ENCODE data around the gene STK11. TPM values are rescaled to one million over a fixed set of nuclear protein-coding genes. Genes with fewer than 3 reads are reported as not detected.

Gene STK11
- total and polyA plus RNA-seq, 2 experiments from 2014 or later, result 4.6 to 64.1 TPM

GRCh38 chr19:1164684-1165531, 40.7 kb upstream of the STK11 start:
- peaks cover 80% of the 10 kb centered on the region for H3K79me2 ChIP-seq (ENCODE audit: insufficient read depth)
- peaks cover 10% of the 10 kb centered on the region for H3K4me1 ChIP-seq (ENCODE audit: insufficient read depth)
- H3K9me2 ChIP-seq (ENCODE audit: insufficient read depth), result no peaks in the 10 kb centered on the region
- DNase-seq, result no peak
- no peaks in the 10 kb centered on the region for H3K36me3 ChIP-seq (ENCODE audit: low read depth)
- no peak overlapping the region for H3K4me2 ChIP-seq (ENCODE audit: unreplicated experiment)
- no peak overlapping the region for H3K4me3 ChIP-seq
- no peak for TF ChIP-seq EZH2phosphoT487 (IDR thresholded peaks at IDR 0.05; ENCODE audit: insufficient read depth, low read depth)
- no peak for TF ChIP-seq EZH2 (IDR thresholded peaks at IDR 0.05; ENCODE audit: insufficient read depth, poor library complexity, severe bottlenecking)
- no peaks in the 10 kb centered on the region for H3F3A ChIP-seq (ENCODE audit: insufficient read depth)
- no peaks in the 10 kb centered on the region for H3K27me3 ChIP-seq (replicated peaks; ENCODE audit: insufficient read depth)
- H3K9me3 ChIP-seq (ENCODE audit: low read depth), result no peaks in the 10 kb centered on the region
- WGBS, 2 experiments (ENCODE audit: low coverage in 1 of 2, low lambda C conversion rate in 2 of 2, missing lambda C conversion rate in 2 of 2), result 80 to 82% methylated on average over 17 to 21 of the region's 21 CpGs
- no peak overlapping the region for H3K9ac ChIP-seq
- no peaks in the 10 kb centered on the region for H4K20me1 ChIP-seq (ENCODE audit: insufficient read depth)
- no peak overlapping the region for H3K27ac ChIP-seq
- in situ Hi-C loops (cut with MboI), result no loop called here
- H2AFZ ChIP-seq, result no peak overlapping the region

GRCh38 chr19:1166872-1167573, 38.6 kb upstream of the STK11 start:
- Histone ChIP-seq H3K4me1 (ENCODE audit: insufficient read depth) (peaks cover 22% of the 10 kb centered on the region), H3K4me3 (no peak overlapping the region)
- 94 to 97% methylated on average over 30 to 33 of the region's 33 CpGs for WGBS, 2 experiments (ENCODE audit: low coverage in 1 of 2, low lambda C conversion rate in 2 of 2, missing lambda C conversion rate in 2 of 2)

GRCh38 chr19:1167687-1168571, 37.6 kb upstream of the STK11 start:
- H3K4me1 ChIP-seq (ENCODE audit: insufficient read depth), result peaks cover 26% of the 10 kb centered on the region
- in situ Hi-C loops (cut with MboI), result no loop called here
- no peaks in the 10 kb centered on the region for H4K20me1 ChIP-seq (ENCODE audit: insufficient read depth)
- 89 to 91% methylated on average over 28 to 35 of the region's 35 CpGs for WGBS, 2 experiments (ENCODE audit: low coverage in 1 of 2, low lambda C conversion rate in 2 of 2, missing lambda C conversion rate in 2 of 2)
- no peak overlapping the region for H2AFZ ChIP-seq
- H3K4me3 ChIP-seq, result no peak overlapping the region
- TF ChIP-seq EZH2 (IDR thresholded peaks at IDR 0.05; ENCODE audit: insufficient read depth, poor library complexity, severe bottlenecking) (no peak), EZH2phosphoT487 (IDR thresholded peaks at IDR 0.05; ENCODE audit: insufficient read depth, low read depth) (no peak)
- H3K36me3 ChIP-seq (ENCODE audit: low read depth), result no peaks in the 10 kb centered on the region
- no peaks in the 10 kb centered on the region for H3K9me2 ChIP-seq (ENCODE audit: insufficient read depth)
- no peaks in the 10 kb centered on the region for H3K9me3 ChIP-seq (ENCODE audit: low read depth)
- H3K9ac ChIP-seq, result peak overlapping the region; percentile 53; the same call in 1 of the 2 replicates
- no peak overlapping the region for H3K27ac ChIP-seq
- H3F3A ChIP-seq (ENCODE audit: insufficient read depth), result no peaks in the 10 kb centered on the region
- no peak for DNase-seq
- no peak overlapping the region for H3K4me2 ChIP-seq (ENCODE audit: unreplicated experiment)
- H3K27me3 ChIP-seq (replicated peaks; ENCODE audit: insufficient read depth), result no peaks in the 10 kb centered on the region
- H3K79me2 ChIP-seq (ENCODE audit: insufficient read depth), result peaks cover 87% of the 10 kb centered on the region

More at GRCh38 chr19:1166872-1167573, 38.6 kb upstream of the STK11 start:
- no peaks in the 10 kb centered on the region for H4K20me1 ChIP-seq (ENCODE audit: insufficient read depth)
- H3K9me2 ChIP-seq (ENCODE audit: insufficient read depth), result no peaks in the 10 kb centered on the region
- no peaks in the 10 kb centered on the region for H3K27me3 ChIP-seq (replicated peaks; ENCODE audit: insufficient read depth)
- no peaks in the 10 kb centered on the region for H3F3A ChIP-seq (ENCODE audit: insufficient read depth)
- H3K4me2 ChIP-seq (ENCODE audit: unreplicated experiment), result no peak overlapping the region
- no peak overlapping the region for H3K9ac ChIP-seq
- no peaks in the 10 kb centered on the region for H3K36me3 ChIP-seq (ENCODE audit: low read depth)
- H3K9me3 ChIP-seq (ENCODE audit: low read depth), result no peaks in the 10 kb centered on the region
- TF ChIP-seq EZH2phosphoT487 (IDR thresholded peaks at IDR 0.05; ENCODE audit: insufficient read depth, low read depth), result no peak
- TF ChIP-seq EZH2 (IDR thresholded peaks at IDR 0.05; ENCODE audit: insufficient read depth, poor library complexity, severe bottlenecking), result no peak
- no peak overlapping the region for H2AFZ ChIP-seq
- no peak overlapping the region for H3K27ac ChIP-seq
- H3K79me2 ChIP-seq (ENCODE audit: insufficient read depth), result peaks cover 89% of the 10 kb centered on the region
- no peak for DNase-seq
- in situ Hi-C loops (cut with MboI), result no loop called here

Data from GM23248 (cell line).